Activated T-cell treated with anti-CD3 and anti-CD28 coated beads, Interleukin-2, amount 50 U/mL, for 72 hours (primary cell): Measurements from ENCODE around the gene CEP85L. TPM values are rescaled to one million over a fixed set of nuclear protein-coding genes. Genes with fewer than 3 reads are reported as not detected.

Source experiments
- ATAC-seq, 2 donors: fragments of 150-1000 bp; cut with Tn5 transposase; replicated peaks in 1 of 2; 2 replicates each; pipeline ENCODE4 v1.10.0; 2021; ENCODE audit warnings: moderate library complexity in 2 of 2, mild to moderate bottlenecking in 1 of 2
- DNase-seq, 2 donors: peaks; one replicate each; pipeline ENCODE4 v3.0.0; 2021 to 2022; ENCODE audit warnings: mixed read lengths in 1 of 2
- H3K27ac Mint-ChIP-seq: one replicate; pipeline ENCODE4 v1.8.0; 2022; ENCODE audit warnings: mild to moderate bottlenecking, moderate library complexity, mixed read lengths
- H3K27me3 Mint-ChIP-seq: one replicate; pipeline ENCODE4 v1.8.0; 2022; ENCODE audit warnings: low read depth, mixed read lengths
- H3K36me3 Mint-ChIP-seq, 2 donors: one replicate each; pipeline ENCODE4 v1.8.0; 2022; ENCODE audit warnings: mixed read lengths in 2 of 2, mild to moderate bottlenecking in 1 of 2; ENCODE audit not compliant: insufficient read depth in 2 of 2
- H3K4me1 Mint-ChIP-seq: one replicate; pipeline ENCODE4 v1.8.0; 2022; ENCODE audit warnings: low read depth, mixed read lengths
- H3K4me3 Mint-ChIP-seq, 2 donors: one replicate each; pipeline ENCODE4 v1.8.0; 2022; ENCODE audit warnings: mild to moderate bottlenecking in 2 of 2, mixed read lengths in 2 of 2, moderate library complexity in 2 of 2
- H3K9me3 Mint-ChIP-seq, 2 donors: one replicate each; pipeline ENCODE4 v1.8.0; 2022; ENCODE audit warnings: mixed read lengths in 2 of 2
- total RNA-seq, 2 donors: library from RNA; stranded (reverse); gene quantifications; one replicate each; pipeline ENCODE4 v1.2.3, GENCODE V29; 2022

Gene CEP85L
- total RNA-seq, 2 donors from 2014 or later: 32.4 to 44.7 TPM

DNA sequence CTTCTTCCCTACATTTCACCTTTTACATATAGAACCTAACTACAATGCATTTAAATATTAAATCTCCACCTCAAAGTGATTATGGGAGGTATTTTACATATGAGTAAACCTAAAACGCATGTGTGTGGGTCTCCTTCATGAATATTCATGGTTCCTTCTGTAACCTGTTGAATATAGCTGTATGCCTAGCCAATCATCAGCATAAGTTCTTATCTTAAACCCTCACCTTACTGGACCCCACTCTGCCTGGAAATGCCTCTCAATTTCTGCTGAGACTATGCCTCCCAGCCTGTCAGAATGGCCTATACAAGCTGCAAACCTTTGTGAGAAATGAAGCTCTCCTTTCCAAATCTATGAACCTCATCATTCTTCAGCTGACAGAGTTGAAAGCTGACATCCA, 21.3 kb downstream of the CEP85L start:
- Mint-ChIP-seq H3K4me1 (peaks cover 66% of the 10 kb centered on the region), H3K27ac (peak overlapping the region; percentile 45), H3K9me3 (peaks cover 5 to 6% of the 10 kb centered on the region in 2 donors), H3K36me3 (peaks cover 21 to 40% of the 10 kb centered on the region in 2 donors), H3K27me3 (no peaks in the 10 kb centered on the region), H3K4me3 (no peak overlapping the region)
- DNase-seq: no peak
- ATAC-seq: no peak

DNA sequence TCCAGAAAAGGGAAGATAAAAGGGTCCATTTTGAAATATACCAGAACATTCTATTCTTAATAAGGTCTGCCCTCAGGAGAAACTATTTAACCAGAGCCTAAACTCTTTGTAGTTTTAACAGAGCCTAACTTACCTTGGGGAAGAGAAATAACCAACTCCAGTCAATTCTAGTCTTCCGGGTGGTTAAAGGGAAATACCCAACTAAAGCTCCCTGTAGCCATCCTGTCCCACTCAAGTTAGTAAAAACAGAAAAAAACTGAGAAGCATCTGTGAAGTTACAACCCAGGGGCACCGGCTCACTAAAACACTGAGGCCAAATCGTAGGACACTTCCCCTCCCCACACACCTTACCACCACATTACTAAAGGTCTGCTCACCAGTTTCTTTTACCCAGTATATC, 23.7 kb downstream of the CEP85L start:
- Mint-ChIP-seq H3K4me1 (peaks cover 60% of the 10 kb centered on the region), H3K27me3 (no peaks in the 10 kb centered on the region), H3K36me3 (peaks cover 25 to 39% of the 10 kb centered on the region in 2 donors), H3K4me3 (no peak overlapping the region), H3K9me3 (peaks cover 5 to 6% of the 10 kb centered on the region in 2 donors), H3K27ac (peak overlapping the region; percentile 85)
- ATAC-seq: no peak
- no peak for DNase-seq

DNA sequence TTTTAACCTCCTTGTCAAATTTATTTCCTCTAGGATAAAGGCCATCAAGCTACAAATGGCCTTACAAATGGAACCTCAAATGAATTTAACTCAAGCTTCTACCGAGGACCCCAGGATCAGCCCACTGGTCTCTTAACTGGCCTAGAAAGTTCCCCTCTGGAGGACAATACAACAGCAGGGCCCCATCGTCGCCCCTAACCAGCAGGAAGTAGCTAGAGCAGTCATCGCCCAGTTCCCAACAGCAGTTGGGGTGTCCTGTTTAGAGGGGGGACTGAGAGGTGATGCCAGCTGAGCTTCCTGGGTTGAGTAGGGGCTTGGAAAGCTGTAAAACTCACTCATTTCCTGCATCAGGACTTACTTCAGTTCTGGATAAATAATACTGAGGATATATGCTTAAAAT, 25.6 kb downstream of the CEP85L start:
- ATAC-seq (no peak), DNase-seq (no peak)
- Mint-ChIP-seq H3K27ac (no peak overlapping the region), H3K27me3 (no peaks in the 10 kb centered on the region), H3K4me3 (no peak overlapping the region), H3K9me3 (peaks cover 5 to 6% of the 10 kb centered on the region in 2 donors), H3K4me1 (peaks cover 47% of the 10 kb centered on the region), H3K36me3 (peaks cover 23 to 35% of the 10 kb centered on the region in 2 donors)

DNA sequence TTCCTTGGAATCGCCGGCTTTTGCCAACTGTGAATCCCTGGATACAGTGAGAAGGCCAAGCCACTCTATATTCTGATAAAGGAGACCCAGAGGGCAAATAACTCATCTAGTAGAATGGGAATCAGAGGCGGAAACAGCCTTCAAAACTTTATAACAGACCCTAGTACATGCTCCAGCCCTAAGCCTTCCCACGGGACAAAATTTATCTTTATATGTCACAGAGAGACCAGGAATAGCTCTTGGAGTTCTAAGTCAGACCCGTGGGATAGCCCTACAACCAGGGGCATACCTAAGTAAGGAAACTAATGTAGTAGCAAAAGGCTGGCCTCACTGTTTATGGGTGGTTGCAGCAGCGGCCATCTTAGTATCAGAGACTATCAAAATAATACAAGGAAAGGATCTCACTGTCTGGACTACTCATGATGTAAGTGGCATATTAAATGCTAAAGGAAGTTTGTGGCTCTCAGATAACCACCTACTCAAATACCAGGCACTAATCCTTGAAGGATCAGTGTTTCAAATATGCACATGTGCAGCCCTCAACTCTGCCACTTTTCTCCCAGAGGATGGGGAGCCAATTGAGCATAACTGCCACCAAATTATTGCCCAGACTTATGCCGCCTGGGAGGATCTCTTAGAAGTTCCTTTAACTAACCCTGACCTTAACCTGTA, 29.5 kb downstream of the CEP85L start:
- ATAC-seq (no peak), DNase-seq (no peak)
- Mint-ChIP-seq H3K4me1 (peaks cover 30% of the 10 kb centered on the region), H3K9me3 (peaks cover 4 to 5% of the 10 kb centered on the region in 2 donors), H3K27ac (no peak overlapping the region), H3K4me3 (no peak overlapping the region), H3K27me3 (no peaks in the 10 kb centered on the region), H3K36me3 (peaks cover 12 to 14% of the 10 kb centered on the region in 2 donors)

DNA sequence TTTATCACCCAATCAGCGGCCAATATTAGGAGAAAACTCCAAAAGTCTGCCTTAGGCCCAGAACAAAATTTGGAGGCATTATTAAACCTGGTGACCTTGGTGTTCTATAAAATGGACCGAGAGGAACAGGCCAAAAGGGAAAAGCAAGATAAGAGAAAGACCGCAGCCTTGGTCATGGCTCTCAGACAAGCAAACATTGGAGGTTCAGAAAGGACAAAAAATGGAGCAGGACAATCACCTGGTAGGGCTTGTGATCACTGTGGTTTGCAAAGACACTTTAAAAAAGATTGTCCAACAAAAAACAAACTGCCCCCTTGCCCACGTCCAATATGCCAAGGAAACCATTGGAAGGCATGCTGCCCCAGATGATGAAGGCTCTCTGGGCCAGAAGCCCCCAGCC, 31.2 kb downstream of the CEP85L start:
- Mint-ChIP-seq H3K4me1 (peaks cover 24% of the 10 kb centered on the region), H3K9me3 (no peaks in the 10 kb centered on the region), H3K27me3 (no peaks in the 10 kb centered on the region), H3K4me3 (no peak overlapping the region), H3K36me3 (peaks cover 4% of the 10 kb centered on the region in 2 donors), H3K27ac (no peak overlapping the region)
- no peak for ATAC-seq
- DNase-seq: no peak

DNA sequence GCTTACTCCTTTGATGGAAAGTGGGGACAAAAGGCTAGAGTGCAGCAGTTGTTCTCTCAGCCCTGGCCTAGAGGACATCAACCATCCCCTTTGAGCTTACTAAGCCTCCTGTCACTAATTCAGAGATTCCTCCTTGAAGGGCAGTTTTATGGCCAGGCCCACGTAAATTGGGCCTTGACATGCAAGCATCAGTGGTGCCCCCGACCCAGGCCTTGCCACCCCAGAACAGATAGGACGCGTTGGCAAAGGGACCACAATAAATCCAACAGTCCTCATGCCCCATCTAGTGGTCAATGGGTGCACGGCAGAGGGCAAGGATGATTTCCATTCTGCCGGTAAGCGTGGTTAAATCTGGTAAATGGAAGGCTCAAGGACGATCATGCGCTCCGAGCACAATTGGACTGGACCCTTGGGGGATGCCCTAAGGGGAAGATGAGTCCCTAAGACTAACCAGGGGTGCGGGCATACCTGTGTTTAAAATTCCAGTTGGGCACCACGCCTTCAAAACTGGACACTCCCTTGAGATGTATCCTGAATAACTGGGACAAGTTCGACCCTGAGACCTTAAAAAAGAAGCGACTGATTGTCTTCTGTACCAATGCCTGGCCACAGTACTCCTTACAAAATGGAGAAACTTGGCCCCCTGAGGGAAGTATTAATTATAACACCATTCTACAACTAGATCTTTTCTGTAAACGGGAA, 32.6 kb downstream of the CEP85L start:
- ATAC-seq (peak; percentile 80 to 85), DNase-seq (peak; percentile 59 to 65)
- peak overlapping the region in 1 of 2 donors; percentile 40 for H3K4me3 Mint-ChIP-seq
- H3K4me1 Mint-ChIP-seq: peaks cover 15% of the 10 kb centered on the region
- no peak overlapping the region for H3K27ac Mint-ChIP-seq
- no peaks in the 10 kb centered on the region for H3K27me3 Mint-ChIP-seq
- H3K9me3 Mint-ChIP-seq: no peaks in the 10 kb centered on the region
- H3K36me3 Mint-ChIP-seq: peaks cover 2 to 4% of the 10 kb centered on the region in 2 donors

DNA sequence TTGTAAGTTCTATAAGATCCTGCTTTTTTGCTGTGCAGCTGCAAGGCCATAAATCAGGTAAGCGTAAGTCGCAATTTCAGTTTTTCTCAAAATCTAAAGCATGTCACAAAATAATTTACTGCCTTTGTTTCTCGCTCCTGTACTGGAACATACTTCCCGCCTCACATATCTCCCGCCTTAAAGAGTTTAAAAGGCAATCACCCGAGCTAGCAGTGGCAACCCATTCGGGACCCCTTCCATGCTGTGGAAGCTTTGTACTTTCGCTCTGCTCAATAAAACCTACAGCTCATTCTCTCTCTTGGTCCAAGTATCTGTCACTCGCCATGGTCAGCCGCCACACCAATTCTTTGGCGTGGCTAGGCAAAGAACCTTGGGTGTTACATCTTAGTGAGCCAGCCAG, 34.0 kb downstream of the CEP85L start:
- H3K36me3 Mint-ChIP-seq: peaks cover 5 to 10% of the 10 kb centered on the region in 2 donors
- no peak overlapping the region for H3K4me3 Mint-ChIP-seq
- H3K9me3 Mint-ChIP-seq: peaks cover 0 to 1% of the 10 kb centered on the region in 2 donors
- no peaks in the 10 kb centered on the region for H3K27me3 Mint-ChIP-seq
- no peak for DNase-seq
- H3K27ac Mint-ChIP-seq: no peak overlapping the region
- no peak for ATAC-seq
- peaks cover 10% of the 10 kb centered on the region for H3K4me1 Mint-ChIP-seq

DNA sequence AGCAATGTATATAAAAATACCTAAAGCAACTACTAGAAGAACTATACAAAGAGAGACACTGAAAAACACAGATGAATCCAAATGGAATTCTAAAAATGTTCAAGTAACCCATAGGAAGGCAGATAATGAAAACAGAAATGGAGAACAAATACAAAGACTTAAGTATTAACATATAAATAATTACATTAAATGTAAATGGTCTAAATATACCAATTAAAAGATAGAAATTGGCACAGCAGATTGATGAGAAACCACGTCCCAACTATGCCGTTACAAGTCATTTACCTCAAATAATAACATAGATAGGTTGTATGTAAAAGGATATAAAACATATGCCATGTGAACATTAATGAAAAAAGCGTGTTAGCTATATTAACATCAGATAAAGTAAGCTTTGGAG, 40.1 kb downstream of the CEP85L start:
- Mint-ChIP-seq H3K4me1 (peaks cover 34% of the 10 kb centered on the region), H3K9me3 (peaks cover 6% of the 10 kb centered on the region in 2 donors), H3K27me3 (no peaks in the 10 kb centered on the region), H3K27ac (no peak overlapping the region), H3K36me3 (peaks cover 13 to 30% of the 10 kb centered on the region in 2 donors), H3K4me3 (no peak overlapping the region)
- ATAC-seq (no peak), DNase-seq (no peak)

DNA sequence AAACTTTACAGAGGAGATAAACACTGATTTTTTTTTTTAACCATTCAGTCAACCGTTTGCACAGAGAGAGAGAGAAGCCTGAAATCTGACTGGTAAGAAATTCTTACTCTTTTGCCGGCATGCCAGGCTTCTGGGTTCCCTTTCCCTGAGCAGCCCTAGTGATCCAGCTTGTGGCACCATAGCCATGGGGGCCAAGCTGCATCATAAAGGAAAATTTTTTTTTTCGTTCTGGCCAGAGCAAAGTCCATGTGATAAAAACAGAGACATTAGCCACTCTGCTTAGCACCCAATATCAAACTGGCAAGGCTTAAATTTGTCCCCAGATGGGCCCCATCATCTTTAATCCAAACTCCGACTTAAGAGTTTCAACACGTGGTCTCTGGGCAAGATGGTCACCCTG, 44.5 kb downstream of the CEP85L start:
- H3K9me3 Mint-ChIP-seq: peaks cover 4 to 6% of the 10 kb centered on the region in 2 donors

DNA sequence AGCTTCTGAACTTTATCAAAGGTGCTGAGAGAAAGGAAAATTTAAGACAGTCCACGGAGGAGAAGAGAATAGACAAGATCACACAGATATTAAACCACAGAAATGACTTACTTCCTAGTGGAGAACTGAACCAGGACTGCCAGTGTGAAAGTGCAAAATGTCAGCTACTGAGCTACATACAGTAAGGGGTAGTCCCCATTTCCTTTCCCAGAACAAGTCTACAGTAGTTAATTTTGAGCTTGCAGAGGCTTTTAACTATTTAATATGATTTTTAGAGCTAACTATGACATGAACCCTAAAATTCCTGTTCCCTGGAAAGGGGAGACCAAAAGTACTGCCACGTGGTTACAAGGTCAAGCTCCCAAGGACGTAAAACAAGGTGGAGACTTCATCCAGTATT, 45.1 kb downstream of the CEP85L start:
- no peak for ATAC-seq
- Mint-ChIP-seq H3K36me3 (peaks cover 8 to 38% of the 10 kb centered on the region in 2 donors), H3K27ac (peak overlapping the region; percentile 41), H3K4me3 (peak overlapping the region; percentile 20 to 54), H3K4me1 (peaks cover 35% of the 10 kb centered on the region), H3K27me3 (no peaks in the 10 kb centered on the region), H3K9me3 (peaks cover 2 to 3% of the 10 kb centered on the region in 2 donors)
- DNase-seq: no peak

More for the DNA sequence above, 44.5 kb downstream of the CEP85L start:
- H3K4me3 Mint-ChIP-seq: peak overlapping the region; percentile 17 to 20
- ATAC-seq (no peak), DNase-seq (no peak)
- peaks cover 39% of the 10 kb centered on the region for H3K4me1 Mint-ChIP-seq
- H3K36me3 Mint-ChIP-seq: peaks cover 10 to 42% of the 10 kb centered on the region in 2 donors
- no peaks in the 10 kb centered on the region for H3K27me3 Mint-ChIP-seq
- peak overlapping the region; percentile 41 for H3K27ac Mint-ChIP-seq

DNA sequence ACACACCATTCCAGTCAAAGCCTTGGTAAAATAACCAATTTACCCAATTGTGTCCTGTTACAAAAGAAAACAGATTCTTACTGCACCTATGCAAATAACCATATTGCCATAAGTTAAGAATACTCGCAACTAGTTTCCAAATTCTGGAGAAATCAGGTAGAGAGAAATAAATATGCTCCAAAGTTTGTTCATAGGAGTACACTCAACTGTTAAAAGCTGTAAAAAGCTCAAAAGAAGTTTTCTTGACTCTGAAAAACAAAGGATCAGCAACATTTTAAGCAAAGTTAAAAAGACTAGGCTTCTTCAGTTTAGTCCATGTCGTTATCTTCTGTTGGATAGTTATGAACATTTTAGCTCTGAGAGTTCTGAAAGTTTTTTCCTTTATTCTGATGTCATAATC, 48.0 kb downstream of the CEP85L start:
- peaks cover 20% of the 10 kb centered on the region for H3K4me1 Mint-ChIP-seq

DNA sequence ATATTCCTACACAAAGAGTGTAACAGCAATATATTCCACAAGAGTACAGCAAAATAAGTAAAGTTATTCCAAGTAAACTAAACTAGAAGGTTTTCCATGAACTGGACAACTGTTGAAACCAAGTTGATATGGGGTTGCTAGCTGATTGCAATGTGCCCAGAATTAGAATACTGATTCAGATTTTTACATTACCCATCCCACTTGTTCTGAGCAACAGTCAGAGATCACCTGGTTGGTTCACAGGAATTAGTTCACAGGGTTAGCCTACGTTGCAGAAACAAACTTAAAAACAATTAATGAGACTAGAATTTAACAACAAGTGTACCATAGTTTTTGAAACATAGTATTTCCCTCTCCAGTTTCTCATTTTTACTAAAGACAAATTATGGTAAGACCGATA, 49.1 kb downstream of the CEP85L start:
- ATAC-seq (no peak), DNase-seq (no peak)
- H3K4me1 Mint-ChIP-seq: peaks cover 30% of the 10 kb centered on the region
- H3K4me3 Mint-ChIP-seq: no peak overlapping the region
- peaks cover 5 to 26% of the 10 kb centered on the region in 2 donors for H3K36me3 Mint-ChIP-seq
- no peak overlapping the region for H3K27ac Mint-ChIP-seq
- peaks cover 1 to 2% of the 10 kb centered on the region in 2 donors for H3K9me3 Mint-ChIP-seq
- H3K27me3 Mint-ChIP-seq: no peaks in the 10 kb centered on the region

More for the DNA sequence above, 48.0 kb downstream of the CEP85L start:
- H3K27ac Mint-ChIP-seq: no peak overlapping the region
- H3K9me3 Mint-ChIP-seq: peaks cover 1 to 2% of the 10 kb centered on the region in 2 donors
- H3K36me3 Mint-ChIP-seq: peaks cover 4 to 26% of the 10 kb centered on the region in 2 donors
- no peak overlapping the region for H3K4me3 Mint-ChIP-seq
- DNase-seq: no peak
- H3K27me3 Mint-ChIP-seq: no peaks in the 10 kb centered on the region
- no peak for ATAC-seq

DNA sequence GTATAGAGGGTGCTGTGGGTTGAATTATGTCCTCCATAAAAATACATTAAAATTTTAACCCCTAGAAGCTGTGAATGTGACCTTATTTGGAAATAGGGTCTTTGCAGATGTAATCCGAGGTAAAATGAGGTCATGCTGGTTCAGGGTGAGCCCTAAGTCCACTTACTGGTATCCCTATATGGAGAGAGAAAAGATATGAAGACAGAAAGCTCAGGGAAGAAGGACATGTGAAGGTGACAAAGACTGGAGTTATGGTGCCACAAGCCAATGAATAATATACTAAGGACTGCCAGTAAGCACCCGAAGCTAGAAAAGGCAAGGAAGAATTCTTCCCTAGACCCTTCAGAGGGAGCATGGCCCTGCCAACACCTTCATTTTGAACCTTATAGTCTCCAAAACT, 53.1 kb downstream of the CEP85L start:
- DNase-seq: no peak
- Mint-ChIP-seq H3K9me3 (peaks cover 3 to 5% of the 10 kb centered on the region in 2 donors), H3K36me3 (peaks cover 1 to 16% of the 10 kb centered on the region in 2 donors), H3K27me3 (no peaks in the 10 kb centered on the region), H3K4me3 (no peak overlapping the region), H3K27ac (no peak overlapping the region), H3K4me1 (peaks cover 29% of the 10 kb centered on the region)
- no peak for ATAC-seq
